ENCODE data around the gene ENTPD2. TPM values are rescaled to one million over a fixed set of nuclear protein-coding genes. Genes with fewer than 3 reads are reported as not detected.
"Not testable (repeated sequence)": the region's sequence is repeated elsewhere in the genome, so short reads cannot be mapped to it uniquely, and the experiment has no call there.

The ENTPD2 gene
- total and polyA plus RNA-seq, 9 of the 15 experiments (the other 6 are each of a cell fraction or from before 2014, with no cell fraction given): 0.04 to 0.60 (median 0.14) TPM; not detected in 4

GRCh38 chr9:137034039-137034708 lies 19.7 kb downstream of the ENTPD2 start:
- no peak overlapping the region for H3K4me3 ChIP-seq
- POLR2A ChIA-PET: interaction anchor here (0.6 to 1.8 kb wide), 6 partner anchors 8 to 527 kb away, joined by 3 to 8 read pairs (median 4); no protein-coding TSS in a partner anchor

GRCh38 chr9:137033481-137033880 lies 20.4 kb downstream of the ENTPD2 start:
- H3K4me2 ChIP-seq (ENCODE audit: insufficient read depth, low read length); intact Hi-C loops (cut with micrococcal nuclease); H3K79me2 ChIP-seq (ENCODE audit: control insufficient read depth, insufficient read depth, low read length); H4K20me1 ChIP-seq (replicated peaks; ENCODE audit: control insufficient read depth, insufficient read depth, low read length); DNase-seq (ENCODE audit: extremely low read depth in 1 of 4, low spot score in 3 of 4); H3K27ac ChIP-seq (ENCODE audit: extremely low read depth, low read depth, low read length); H3K9me3 ChIP-seq (replicated peaks; ENCODE audit: control insufficient read depth, insufficient read depth, low read depth, low read length); H3K4me3 ChIP-seq; H3K9me1 ChIP-seq (ENCODE audit: control insufficient read depth, insufficient read depth, low read length); H3K27me3 ChIP-seq (ENCODE audit: control insufficient read depth in 2 of 2, insufficient read depth in 2 of 2, low read length in 2 of 2); ATAC-seq; BruUV-seq (replicated peaks); H3K36me3 ChIP-seq (ENCODE audit: control insufficient read depth, insufficient read depth, low read length); H3K9ac ChIP-seq (ENCODE audit: insufficient read depth in 1 of 2, low read depth in 2 of 2, low read length in 2 of 2); in situ Hi-C loops (cut with MboI); H2AFZ ChIP-seq (ENCODE audit: low read depth, low read length); FAIRE-seq: not testable (repeated sequence)
- peaks cover 5 to 74% of the 10 kb centered on the region in 2 experiments; a peak in 4 of 5 replicates for H3K4me1 ChIP-seq (replicated peaks in 1 of 2; ENCODE audit: control insufficient read depth in 2 of 2, insufficient read depth in 2 of 2, low read length in 2 of 2)
- WGBS (ENCODE audit: insufficient coverage, low coverage, missing lambda C conversion rate): 51% methylated on average over 5 of the region's 5 CpGs
- ChIA-PET CTCF (ENCODE audit: low intra/inter-chr PET ratio) (interaction anchor here (0.6 to 3.7 kb wide), 2 partner anchors 85 to 114 kb away, joined by 3 to 47 read pairs; no protein-coding TSS in a partner anchor), POLR2A (interaction anchor here (0.6 kb wide), 1 partner anchor 97 kb away, joined by 3 read pairs; no protein-coding TSS in a partner anchor)
- TF ChIP-seq ZNF121 (CRISPR knock-in tag; conservative IDR thresholded peaks at IDR 0.05): peak; percentile 86

More at GRCh38 chr9:137034039-137034708, 19.7 kb downstream of the ENTPD2 start:
- Histone ChIP-seq H3K27ac (ENCODE audit: extremely low read depth, low read depth, low read length) (no peak overlapping the region), H3K36me3 (ENCODE audit: control insufficient read depth, insufficient read depth, low read length) (no peaks in the 10 kb centered on the region), H3K4me1 (replicated peaks in 1 of 2; ENCODE audit: control insufficient read depth in 2 of 2, insufficient read depth in 2 of 2, low read length in 2 of 2) (peaks cover under 1 to 72% of the 10 kb centered on the region in 2 experiments; a peak in 4 of 5 replicates), H3K9me1 (ENCODE audit: control insufficient read depth, insufficient read depth, low read length) (no peaks in the 10 kb centered on the region), H3K9me3 (replicated peaks; ENCODE audit: control insufficient read depth, insufficient read depth, low read depth, low read length) (no peaks in the 10 kb centered on the region), H3K4me2 (ENCODE audit: insufficient read depth, low read length) (no peak overlapping the region), H3K79me2 (ENCODE audit: control insufficient read depth, insufficient read depth, low read length) (no peaks in the 10 kb centered on the region), H4K20me1 (replicated peaks; ENCODE audit: control insufficient read depth, insufficient read depth, low read length) (no peaks in the 10 kb centered on the region), H3K9ac (ENCODE audit: insufficient read depth in 1 of 2, low read depth in 2 of 2, low read length in 2 of 2) (peak overlapping the region in 1 of 2 experiments; percentile 45; a peak in 1 of 4 replicates), H2AFZ (ENCODE audit: low read depth, low read length) (no peak overlapping the region), H3K27me3 (ENCODE audit: control insufficient read depth in 2 of 2, insufficient read depth in 2 of 2, low read length in 2 of 2) (peaks cover 0 to 6% of the 10 kb centered on the region in 2 experiments; a peak in 1 of 5 replicates)
- 11% methylated on average over 8 of the region's 15 CpGs for WGBS (ENCODE audit: insufficient coverage, low coverage, missing lambda C conversion rate)
- FAIRE-seq: no peak
- TF ChIP-seq ZKSCAN8 (CRISPR knock-in tag; IDR thresholded peaks at IDR 0.05) (no peak), PCBP1 (IDR thresholded peaks at IDR 0.05; ENCODE audit: low read depth, low read length, poor library complexity, severe bottlenecking) (peak; percentile 59)
- BruUV-seq (replicated peaks): no TSS peak
- no peak for ATAC-seq
- CTCF ChIA-PET (ENCODE audit: low intra/inter-chr PET ratio): interaction anchor here (2.2 to 3.7 kb wide), 2 partner anchors 86 to 247 kb away, joined by 10 to 47 read pairs; no protein-coding TSS in a partner anchor
- intact Hi-C loops (cut with micrococcal nuclease): loop anchor here (2.0 kb wide), 2 partner anchors 59 to 191 kb away; partner anchors contain the start of gene AJM1
- in situ Hi-C loops (cut with MboI): no loop called here
- DNase-seq (ENCODE audit: extremely low read depth in 1 of 4, low spot score in 3 of 4): no peak

Measured in K562 (cell line).